Suprapubic skin (tissue), 4 donors: Measurements from ENCODE around the gene IQSEC2. TPM values are rescaled to one million over a fixed set of nuclear protein-coding genes. Genes with fewer than 3 reads are reported as not detected.

Source experiments
- DNase-seq, 2 donors: peaks; one replicate each; pipeline ENCODE4 v3.0.0-alpha.2; 2019; ENCODE audit warnings: low spot score in 2 of 2
- H3K27ac ChIP-seq: fragments of 200-600 bp; sonication (generic); one replicate; pipeline ENCODE4 v1.5.1; 2019
- H3K27me3 ChIP-seq: fragments of 200-600 bp; sonication (generic); one replicate; pipeline ENCODE4 v1.5.1; 2019
- H3K36me3 ChIP-seq: fragments of 200-600 bp; sonication (generic); one replicate; pipeline ENCODE4 v1.5.1; 2019
- H3K4me1 ChIP-seq: fragments of 200-600 bp; sonication (generic); one replicate; pipeline ENCODE4 v1.5.1; 2019
- H3K4me3 ChIP-seq: fragments of 200-600 bp; sonication (generic); one replicate; pipeline ENCODE4 v1.5.1; 2019; ENCODE audit warnings: mild to moderate bottlenecking
- H3K9me3 ChIP-seq: fragments of 200-600 bp; sonication (generic); one replicate; pipeline ENCODE4 v1.5.1; 2019
- EP300 ChIP-seq: sonication (generic); formaldehyde crosslinking; IDR thresholded peaks from one replicate; pipeline ENCODE4 v1.6.1; 2017; ENCODE audit warnings: antibody characterized with exemption
- POLR2A ChIP-seq, 2 donors: fragments of 450-650 bp; IDR thresholded peaks; one replicate each; pipeline ENCODE4 v1.6.1; 2017; ENCODE audit warnings: antibody characterized with exemption in 2 of 2, mild to moderate bottlenecking in 2 of 2, moderate library complexity in 2 of 2
- POLR2AphosphoS5 ChIP-seq, 3 donors: sonication (generic); formaldehyde crosslinking; IDR thresholded peaks; one replicate each; pipeline ENCODE4 v1.6.1; 2017; ENCODE audit warnings: antibody characterized with exemption in 3 of 3
- WGBS: methylation state at CpG from one replicate; pipeline ENCODE4 v1.1.5; 2018; 5-methylcytosine and 5-hydroxymethylcytosine counted together
- total RNA-seq, 4 donors: library from RNA; depleted of rRNA; stranded (reverse); fragments of >200 nt; gene quantifications; one replicate each; pipeline ENCODE4 v1.1.0, GENCODE V29; 2016
- TF ChIP-seq, protein P1 (sequence below), 2 donors: fragments of 200-600 bp in 1 of 2; fragments of 450-650 bp in 1 of 2; sonication (generic) in 1 of 2; IDR thresholded peaks; one replicate each; pipeline ENCODE4 v1.5.1; 2016 to 2019; ENCODE audit warnings: antibody characterized with exemption in 2 of 2, mild to moderate bottlenecking in 1 of 2, moderate library complexity in 1 of 2

IQSEC2 gene
- total RNA-seq, 4 donors from 2014 or later, result 24.4 to 42.1 (median 28.9) TPM

DNA sequence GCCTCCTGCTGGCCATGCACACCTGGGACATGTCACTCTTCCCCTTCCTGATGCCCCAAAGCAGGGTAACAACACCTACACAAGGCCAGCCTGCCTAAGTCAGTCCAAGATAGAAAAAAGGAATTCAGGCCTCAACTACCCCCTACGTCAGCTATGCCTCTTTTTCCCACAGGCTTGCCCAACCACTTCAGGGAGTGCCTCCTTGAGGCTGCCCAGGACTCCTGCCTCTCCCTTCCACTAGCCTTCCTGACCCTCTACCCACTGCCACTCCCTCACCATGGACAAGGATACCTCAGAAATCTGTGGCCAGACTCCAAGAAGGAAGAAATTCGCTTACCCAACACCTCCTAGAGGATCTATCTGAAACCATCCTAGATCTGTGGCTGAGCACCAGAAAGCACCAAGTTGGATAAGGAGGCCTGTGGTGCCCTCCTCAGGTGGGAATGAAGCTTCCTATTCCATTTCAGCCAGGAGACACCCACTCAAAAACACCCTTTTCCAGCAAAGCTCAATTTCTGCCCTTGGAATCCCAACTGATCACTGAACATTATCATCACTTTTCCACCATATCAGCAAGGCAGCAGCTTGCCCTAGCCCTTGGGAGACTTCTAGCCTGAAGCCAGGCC is 58.2 kb downstream of the IQSEC2 start:
- Histone ChIP-seq H3K4me1 (peaks cover 25% of the 10 kb centered on the region), H3K27ac (no peak overlapping the region), H3K9me3 (no peaks in the 10 kb centered on the region), H3K27me3 (no peaks in the 10 kb centered on the region), H3K4me3 (peak overlapping the region; percentile 80), H3K36me3 (peaks cover 11% of the 10 kb centered on the region)
- TF ChIP-seq POLR2AphosphoS5 (IDR thresholded peaks at IDR 0.05) (no peak), POLR2A (IDR thresholded peaks at IDR 0.05) (no peak), EP300 (no peak)
- TF ChIP-seq, protein P1, sequence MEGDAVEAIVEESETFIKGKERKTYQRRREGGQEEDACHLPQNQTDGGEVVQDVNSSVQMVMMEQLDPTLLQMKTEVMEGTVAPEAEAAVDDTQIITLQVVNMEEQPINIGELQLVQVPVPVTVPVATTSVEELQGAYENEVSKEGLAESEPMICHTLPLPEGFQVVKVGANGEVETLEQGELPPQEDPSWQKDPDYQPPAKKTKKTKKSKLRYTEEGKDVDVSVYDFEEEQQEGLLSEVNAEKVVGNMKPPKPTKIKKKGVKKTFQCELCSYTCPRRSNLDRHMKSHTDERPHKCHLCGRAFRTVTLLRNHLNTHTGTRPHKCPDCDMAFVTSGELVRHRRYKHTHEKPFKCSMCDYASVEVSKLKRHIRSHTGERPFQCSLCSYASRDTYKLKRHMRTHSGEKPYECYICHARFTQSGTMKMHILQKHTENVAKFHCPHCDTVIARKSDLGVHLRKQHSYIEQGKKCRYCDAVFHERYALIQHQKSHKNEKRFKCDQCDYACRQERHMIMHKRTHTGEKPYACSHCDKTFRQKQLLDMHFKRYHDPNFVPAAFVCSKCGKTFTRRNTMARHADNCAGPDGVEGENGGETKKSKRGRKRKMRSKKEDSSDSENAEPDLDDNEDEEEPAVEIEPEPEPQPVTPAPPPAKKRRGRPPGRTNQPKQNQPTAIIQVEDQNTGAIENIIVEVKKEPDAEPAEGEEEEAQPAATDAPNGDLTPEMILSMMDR (IDR thresholded peaks at IDR 0.05), result no peak
- DNase-seq, result no peak
- WGBS, result 47% methylated on average over 2 of the region's 2 CpGs

Other genes with a start within 250 kb of the IQSEC2 start
- 1 to 10 TPM in 1 of 4 donors, under 1 TPM in 3; 0.21 to 2.3 (median 0.72) TPM for gene GPR173, start 232.8 kb downstream of the IQSEC2 start, total RNA-seq
- gene TSPYL2, start 199.2 kb downstream of the IQSEC2 start, total RNA-seq, result 10 to 100 TPM; 29.4 to 60.7 (median 48.4) TPM
- gene KANTR, start 187.4 kb downstream of the IQSEC2 start, total RNA-seq, result 10 to 100 TPM; 16.2 to 81.3 (median 28.6) TPM
- gene KDM5C, start 56.4 kb downstream of the IQSEC2 start, total RNA-seq, result 100 to 1,000 TPM; 126 to 318 (median 160) TPM
- gene SMC1A, start 141.1 kb upstream of the IQSEC2 start, total RNA-seq, result 10 to 100 TPM; 28.9 to 33.9 (median 32.2) TPM
- gene RIBC1, start 141.3 kb upstream of the IQSEC2 start, total RNA-seq, result under 1 TPM in 3 of 4 donors, not detected in 1; 0.34 to 0.56 (median 0.38) TPM
- gene HSD17B10, start 152.8 kb upstream of the IQSEC2 start, total RNA-seq, result 100 to 1,000 TPM in 1 of 4 donors, 10 to 100 TPM in 3; 46.6 to 106 (median 93.6) TPM